PC-3 (cell line): ENCODE data around the gene TRPV5. TPM values are rescaled to one million over a fixed set of nuclear protein-coding genes. Genes with fewer than 3 reads are reported as not detected.

Source experiments
- ATAC-seq: fragments of 200-7000 bp; cut with Tn5 transposase; 2 replicates; pipeline ENCODE4 v1.9.1; 2020; ENCODE audit warnings: mild to moderate bottlenecking, moderate library complexity
- BruUV-seq: library from RNA; stranded (reverse); fragments of 400-500 nt; replicated peaks from 2 replicates; lab custom pipeline; 2021; lab: Mats Ljungman, UMichigan
- CTCF ChIA-PET: fragments of 300-600 bp; sonication (Branson Sonifier 250); formaldehyde crosslinking; loops from one replicate; lab custom pipeline; 2022; ENCODE audit warnings: antibody characterized with exemption; lab: Charles Lee
- POLR2A ChIA-PET: fragments of 300-600 bp; sonication (Branson Sonifier 250); formaldehyde crosslinking; loops from one replicate; lab custom pipeline; 2022; ENCODE audit warnings: antibody characterized with exemption; ENCODE audit not compliant: unreplicated experiment; lab: Charles Lee
- DNase-seq: peaks from one replicate; pipeline ENCODE4 v3.0.0-alpha.2; 2015
- H2AFZ ChIP-seq: fragments of 300-600 bp; sonication (generic); 2 replicates; pipeline ENCODE4 v1.6.0; 2016; ENCODE audit warnings: antibody characterized with exemption, low read length
- H3F3A ChIP-seq: fragments of 300-600 bp; sonication (generic); one replicate; pipeline ENCODE4 v1.6.0; 2017; ENCODE audit warnings: antibody characterized with exemption, low read length, control low read depth, mild to moderate bottlenecking; ENCODE audit not compliant: unreplicated experiment
- H3K27ac ChIP-seq: fragments of 300-600 bp; sonication (generic); 2 replicates; pipeline ENCODE4 v1.5.1; 2016; ENCODE audit warnings: mild to moderate bottlenecking, low read length
- H3K27me3 ChIP-seq: fragments of 300-600 bp; sonication (generic); 2 replicates; pipeline ENCODE4 v1.6.1; 2016; ENCODE audit warnings: low read length, mixed read lengths
- H3K36me3 ChIP-seq: fragments of 300-600 bp; sonication (generic); 2 replicates; pipeline ENCODE4 v1.6.1; 2016; ENCODE audit warnings: low read depth, mixed run types, low read length, mixed read lengths
- H3K4me1 ChIP-seq: fragments of 300-600 bp; sonication (generic); 2 replicates; pipeline ENCODE4 v1.5.1; 2016; ENCODE audit warnings: low read length; ENCODE audit not compliant: insufficient read depth
- H3K4me2 ChIP-seq: fragments of 300-600 bp; sonication (generic); 2 replicates; pipeline ENCODE4 v1.6.0; 2016; ENCODE audit warnings: low read length
- H3K4me3 ChIP-seq: fragments of 300-600 bp; sonication (generic); 2 replicates; pipeline ENCODE4 v1.5.1; 2016; ENCODE audit warnings: mild to moderate bottlenecking, low read length, mixed read lengths
- H3K79me2 ChIP-seq: fragments of 300-600 bp; sonication (generic); 2 replicates; pipeline ENCODE4 v1.6.1; 2017; ENCODE audit warnings: low read length, mixed read lengths
- H3K9ac ChIP-seq: fragments of 300-600 bp; sonication (generic); 2 replicates; pipeline ENCODE4 v1.6.0; 2016; ENCODE audit warnings: mild to moderate bottlenecking, low read length
- H3K9me2 ChIP-seq: fragments of 300-600 bp; sonication (generic); replicated peaks from 2 replicates; pipeline ENCODE4 v1.6.1; 2016; ENCODE audit warnings: mixed run types, low read length, mixed read lengths
- H3K9me3 ChIP-seq: fragments of 300-600 bp; sonication (generic); 2 replicates; pipeline ENCODE4 v1.6.1; 2016; ENCODE audit warnings: low read length, mixed read lengths
- H4K20me1 ChIP-seq: fragments of 300-600 bp; sonication (generic); 2 replicates; pipeline ENCODE4 v1.6.1; 2016; ENCODE audit warnings: low read length, mixed read lengths
- EZH2 ChIP-seq: fragments of 300-600 bp; sonication (generic); IDR thresholded peaks from one replicate; pipeline ENCODE4 v1.6.1; 2017; ENCODE audit warnings: antibody characterized with exemption, mild to moderate bottlenecking, low read length; ENCODE audit not compliant: unreplicated experiment
- EZH2phosphoT487 ChIP-seq: fragments of 300-600 bp; sonication (generic); IDR thresholded peaks from 2 replicates; pipeline ENCODE4 v1.6.1; 2018; ENCODE audit warnings: mild to moderate bottlenecking, antibody characterized with exemption, low read length, borderline replicate concordance
- intact Hi-C: fragments of 100-400 bp; cut with micrococcal nuclease; formaldehyde crosslinking; loops from 2 replicates; pipeline ENCODE4 v1.9.0; 2023
- total RNA-seq: library from RNA; depleted of rRNA; stranded (reverse); fragments of >200 nt; gene quantifications from 2 replicates; pipeline ENCODE4 v1.2.3, GENCODE V29; 2014
- TF ChIP-seq, protein P1 (sequence below): fragments of 300-600 bp; sonication (generic); conservative IDR thresholded peaks from 2 replicates; pipeline ENCODE4 v1.5.1; 2017; ENCODE audit warnings: antibody characterized with exemption, low read depth, mild to moderate bottlenecking, low read length

TRPV5 gene
- total RNA-seq, 1 experiment from 2014 or later, result not detected

DNA sequence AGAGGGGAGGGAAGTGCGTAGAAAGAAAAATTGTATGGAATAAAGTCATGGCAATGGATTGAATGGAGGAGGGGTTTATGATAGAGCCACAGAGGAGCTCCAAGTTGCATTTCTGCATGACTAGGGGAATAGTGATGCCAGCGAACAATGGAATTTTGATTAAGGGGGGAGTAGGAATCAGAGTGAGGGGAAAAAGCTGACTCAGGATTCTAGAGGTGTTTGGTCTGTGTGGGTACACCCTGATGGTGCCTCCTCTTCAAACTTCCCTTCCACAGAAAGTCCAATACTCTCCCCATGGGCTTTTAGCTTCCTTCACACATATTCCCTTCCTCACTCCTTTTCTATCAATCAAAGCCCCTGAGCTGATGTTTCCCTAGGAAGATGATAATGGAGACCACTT is 30.4 kb upstream of the TRPV5 start:
- Histone ChIP-seq H3K4me1 (no peaks in the 10 kb centered on the region), H3K36me3 (no peaks in the 10 kb centered on the region), H3K9me2 (no peaks in the 10 kb centered on the region), H3K27ac (no peak overlapping the region), H3K9me3 (no peaks in the 10 kb centered on the region), H3K27me3 (peaks cover 63% of the 10 kb centered on the region), H3K4me2 (no peak overlapping the region), H3K79me2 (no peaks in the 10 kb centered on the region), H3K9ac (no peak overlapping the region), H3F3A (no peaks in the 10 kb centered on the region), H2AFZ (no peak overlapping the region), H3K4me3 (no peak overlapping the region), H4K20me1 (no peaks in the 10 kb centered on the region)
- BruUV-seq, result no TSS peak
- CTCF ChIA-PET, result no interaction called here
- TF ChIP-seq EZH2 (no peak), EZH2phosphoT487 (no peak)
- TF ChIP-seq, protein P1, sequence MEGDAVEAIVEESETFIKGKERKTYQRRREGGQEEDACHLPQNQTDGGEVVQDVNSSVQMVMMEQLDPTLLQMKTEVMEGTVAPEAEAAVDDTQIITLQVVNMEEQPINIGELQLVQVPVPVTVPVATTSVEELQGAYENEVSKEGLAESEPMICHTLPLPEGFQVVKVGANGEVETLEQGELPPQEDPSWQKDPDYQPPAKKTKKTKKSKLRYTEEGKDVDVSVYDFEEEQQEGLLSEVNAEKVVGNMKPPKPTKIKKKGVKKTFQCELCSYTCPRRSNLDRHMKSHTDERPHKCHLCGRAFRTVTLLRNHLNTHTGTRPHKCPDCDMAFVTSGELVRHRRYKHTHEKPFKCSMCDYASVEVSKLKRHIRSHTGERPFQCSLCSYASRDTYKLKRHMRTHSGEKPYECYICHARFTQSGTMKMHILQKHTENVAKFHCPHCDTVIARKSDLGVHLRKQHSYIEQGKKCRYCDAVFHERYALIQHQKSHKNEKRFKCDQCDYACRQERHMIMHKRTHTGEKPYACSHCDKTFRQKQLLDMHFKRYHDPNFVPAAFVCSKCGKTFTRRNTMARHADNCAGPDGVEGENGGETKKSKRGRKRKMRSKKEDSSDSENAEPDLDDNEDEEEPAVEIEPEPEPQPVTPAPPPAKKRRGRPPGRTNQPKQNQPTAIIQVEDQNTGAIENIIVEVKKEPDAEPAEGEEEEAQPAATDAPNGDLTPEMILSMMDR, result no peak
- intact Hi-C loops, result no loop called here
- ATAC-seq (no peak), DNase-seq (no peak)
- POLR2A ChIA-PET, result no interaction called here

DNA sequence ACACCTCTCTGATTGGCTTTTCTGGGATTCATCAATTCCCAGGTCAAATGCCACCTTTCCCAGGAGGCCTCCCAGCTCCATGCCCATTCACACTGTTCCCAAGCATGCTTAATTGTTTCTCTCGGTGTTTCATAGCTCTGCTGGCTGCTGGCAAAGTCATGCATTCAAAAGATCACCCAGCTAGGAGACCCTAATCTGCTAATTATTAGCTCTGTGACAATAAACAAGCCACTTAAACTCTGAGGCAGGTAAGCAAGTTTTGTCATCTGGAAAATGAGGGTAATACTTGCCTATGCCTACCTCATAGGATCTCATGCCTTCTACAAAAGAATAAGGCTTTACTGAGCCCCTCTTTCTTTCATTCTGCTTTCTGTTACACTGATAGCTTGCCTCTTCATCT is 29.4 kb upstream of the TRPV5 start:
- Histone ChIP-seq H3K79me2 (no peaks in the 10 kb centered on the region), H3K4me2 (no peak overlapping the region), H3K36me3 (no peaks in the 10 kb centered on the region), H3K4me3 (no peak overlapping the region), H3K4me1 (peaks cover 5% of the 10 kb centered on the region), H4K20me1 (no peaks in the 10 kb centered on the region), H3K9me2 (no peaks in the 10 kb centered on the region), H3K27me3 (peaks cover 58% of the 10 kb centered on the region), H3K9ac (no peak overlapping the region), H3K27ac (no peak overlapping the region), H3K9me3 (no peaks in the 10 kb centered on the region), H3F3A (no peaks in the 10 kb centered on the region), H2AFZ (no peak overlapping the region)
- TF ChIP-seq, protein P1, result no peak
- TF ChIP-seq EZH2phosphoT487, result no peak
- TF ChIP-seq EZH2, result no peak
- no TSS peak for BruUV-seq
- ChIA-PET CTCF (no interaction called here), POLR2A (no interaction called here)
- no peak for ATAC-seq
- intact Hi-C loops, result no loop called here
- DNase-seq, result no peak

DNA sequence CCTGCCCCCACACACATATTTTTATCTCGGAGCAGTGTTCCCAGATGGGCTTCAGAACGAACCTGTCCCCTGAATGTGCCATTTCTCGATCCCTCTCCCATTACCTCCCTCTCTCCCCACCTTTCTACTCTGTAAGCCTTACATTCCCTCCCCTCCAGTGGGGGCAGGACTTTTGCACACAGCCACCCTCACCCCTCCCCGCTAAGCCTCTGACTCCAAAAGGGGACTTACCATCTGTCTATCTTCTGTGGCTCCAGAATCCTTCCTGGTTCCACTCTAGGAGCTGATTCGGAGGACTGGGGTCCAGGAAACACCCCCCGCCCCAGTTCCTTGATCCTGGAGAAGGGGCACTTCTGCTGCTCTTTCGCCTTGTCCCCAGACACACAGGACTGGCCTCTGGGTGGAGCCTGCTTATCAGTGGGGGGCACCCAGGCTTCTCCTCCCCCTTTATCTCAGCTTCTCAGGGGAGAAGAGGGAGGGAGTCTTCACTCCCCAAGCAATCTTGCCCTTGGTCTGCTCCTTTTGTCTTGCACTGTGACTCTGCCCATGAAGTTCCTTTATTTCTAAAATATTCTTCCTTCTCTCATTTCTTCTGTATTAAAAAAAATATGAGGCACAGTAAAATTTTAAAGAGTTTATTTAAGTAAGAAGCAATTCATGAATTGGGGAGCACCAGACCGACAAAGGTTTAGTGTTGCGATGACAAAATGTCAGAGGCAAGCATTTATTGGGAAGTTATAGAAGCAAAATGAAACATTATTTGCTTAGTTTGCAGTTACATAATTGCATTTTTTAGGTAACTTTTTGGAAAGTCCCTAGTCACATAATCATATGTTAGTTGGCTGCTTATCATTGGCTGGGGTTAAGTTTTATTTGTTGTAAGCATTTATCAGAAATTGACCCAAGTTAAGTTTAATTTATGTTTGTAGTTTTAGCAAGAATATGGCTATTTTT is 28.7 kb upstream of the TRPV5 start, which contains the start of gene KEL:
TSS of gene KEL (minus strand) at position 391 of the 954 bp plus-strand sequence. CDS start at position 234, 157 bp downstream.
- BruUV-seq, result no TSS peak
- ChIA-PET CTCF (no interaction called here), POLR2A (no interaction called here)
- H3K27ac ChIP-seq, result no peak within 1 kb of the TSS
- no peaks in the 10 kb centered on the region for H3F3A ChIP-seq
- no peaks in the 10 kb centered on the region for H3K9me3 ChIP-seq
- DNase-seq (no peak), ATAC-seq (no peak)
- no peaks in the 10 kb centered on the region for H3K79me2 ChIP-seq
- peaks cover 13% of the 10 kb centered on the region for H3K4me1 ChIP-seq
- no peak for TF ChIP-seq EZH2
- TF ChIP-seq EZH2phosphoT487, result no peak
- TF ChIP-seq, protein P1, result no peak
- H3K36me3 ChIP-seq, result no peaks in the 10 kb centered on the region
- H3K4me3 ChIP-seq, result no peak within 1 kb of the TSS
- no peaks in the 10 kb centered on the region for H4K20me1 ChIP-seq
- H3K4me2 ChIP-seq, result no peak within 1 kb of the TSS
- H3K27me3 ChIP-seq, result peaks cover 51% of the 10 kb centered on the region
- no peak within 1 kb of the TSS for H2AFZ ChIP-seq
- H3K9me2 ChIP-seq, result no peaks in the 10 kb centered on the region
- intact Hi-C loops, result no loop called here
- no peak within 1 kb of the TSS for H3K9ac ChIP-seq
